WTC11 (cell line): ENCODE results near the gene TMEM245. TPM values are rescaled to one million over a fixed set of nuclear protein-coding genes. Genes with fewer than 3 reads are reported as not detected.
A peak's percentile ranks its signal among the peaks of the same experiment; 100 is the strongest.

ENCODE experiments used
- ATAC-seq: fragments of 200-7000 bp; cut with Tn5 transposase; 2 replicates; pipeline ENCODE4 v1.10.0; 2021; ENCODE audit warnings: mild to moderate bottlenecking, moderate library complexity
- CTCF ChIA-PET: fragments of 300-600 bp; sonication (Branson Sonifier 250); formaldehyde crosslinking; loops from one replicate; lab custom pipeline; 2021; ENCODE audit warnings: antibody characterized with exemption; lab: Charles Lee
- POLR2A ChIA-PET: fragments of 350-600 bp; sonication (Branson Sonifier 250); formaldehyde crosslinking; loops from one replicate; lab custom pipeline; 2021; ENCODE audit warnings: antibody characterized with exemption; lab: Charles Lee
- DNase-seq: peaks from one replicate; pipeline ENCODE4 v3.0.0; 2021; ENCODE audit warnings: low spot score
- H3K27ac Mint-ChIP-seq: 2 replicates; pipeline ENCODE4 v1.8.0; 2021; ENCODE audit warnings: mixed read lengths
- H3K27me3 Mint-ChIP-seq: 2 replicates; pipeline ENCODE4 v1.8.0; 2021; ENCODE audit warnings: low read depth, mild to moderate bottlenecking, moderate library complexity, mixed read lengths
- H3K36me3 Mint-ChIP-seq: 2 replicates; pipeline ENCODE4 v1.8.0; 2021; ENCODE audit warnings: mixed read lengths
- H3K4me1 Mint-ChIP-seq: 2 replicates; pipeline ENCODE4 v1.8.0; 2022; ENCODE audit warnings: mixed read lengths
- H3K4me3 Mint-ChIP-seq: 2 replicates; pipeline ENCODE4 v1.8.0; 2021; ENCODE audit warnings: mild to moderate bottlenecking, moderate library complexity, mixed read lengths
- H3K9me3 Mint-ChIP-seq: 2 replicates; pipeline ENCODE4 v1.8.0; 2021; ENCODE audit warnings: mixed read lengths
- AR ChIP-seq: fragments of 250-450 bp; sonication (Bioruptor Pico); IDR thresholded peaks from 2 replicates; pipeline ENCODE4 v1.9.0; 2021; ENCODE audit warnings: mild to moderate bottlenecking
- ATF2 ChIP-seq: sonication (generic); formaldehyde crosslinking; IDR thresholded peaks from 2 replicates; pipeline ENCODE4 v1.8.1; 2022; ENCODE audit warnings: low read depth, missing genetic modification reagents, borderline replicate concordance
- E2F5 ChIP-seq: sonication (generic); formaldehyde crosslinking; IDR thresholded peaks from 2 replicates; pipeline ENCODE4 v1.8.1; 2022; ENCODE audit warnings: mild to moderate bottlenecking, moderate library complexity, missing genetic modification reagents
- FOXK1 ChIP-seq: sonication (generic); formaldehyde crosslinking; IDR thresholded peaks from 2 replicates; pipeline ENCODE4 v1.8.0; 2022; ENCODE audit warnings: mild to moderate bottlenecking, moderate library complexity, missing genetic modification reagents
- IRF1 ChIP-seq: sonication (generic); formaldehyde crosslinking; IDR thresholded peaks from 2 replicates; pipeline ENCODE4 v1.8.0; 2023; ENCODE audit warnings: missing genetic modification reagents
- MAX ChIP-seq: sonication (generic); formaldehyde crosslinking; IDR thresholded peaks from 2 replicates; pipeline ENCODE4 v1.8.0; 2022; ENCODE audit warnings: mild to moderate bottlenecking, missing genetic modification reagents
- MXD4 ChIP-seq: fragments of 250-450 bp; sonication (Bioruptor Pico); IDR thresholded peaks from 2 replicates; pipeline ENCODE4 v1.8.0; 2021; ENCODE audit warnings: mild to moderate bottlenecking, moderate library complexity, borderline replicate concordance
- MYBL2 ChIP-seq: sonication (generic); formaldehyde crosslinking; IDR thresholded peaks from 2 replicates; pipeline ENCODE4 v1.8.1; 2023; ENCODE audit warnings: mild to moderate bottlenecking, moderate library complexity, missing genetic modification reagents
- TEAD1 ChIP-seq: sonication (generic); formaldehyde crosslinking; IDR thresholded peaks from 2 replicates; pipeline ENCODE4 v1.8.0; 2022; ENCODE audit warnings: mild to moderate bottlenecking, missing genetic modification reagents
- USF2 ChIP-seq: sonication (generic); formaldehyde crosslinking; IDR thresholded peaks from 2 replicates; pipeline ENCODE4 v1.8.1; 2023; ENCODE audit warnings: mild to moderate bottlenecking, missing genetic modification reagents, moderate library complexity
- ZNF423 ChIP-seq: fragments of 250-450 bp; sonication (Bioruptor Pico); IDR thresholded peaks from 2 replicates; pipeline ENCODE4 v2.1.2; 2022; ENCODE audit warnings: mild to moderate bottlenecking, moderate library complexity
- ZNF532 ChIP-seq: fragments of 250-450 bp; sonication (Bioruptor Pico); IDR thresholded peaks from 2 replicates; pipeline ENCODE4 v1.9.0; 2021; ENCODE audit warnings: mild to moderate bottlenecking, borderline replicate concordance
- ZNF671 ChIP-seq: fragments of 250-450 bp; sonication (Bioruptor Pico); IDR thresholded peaks from 2 replicates; pipeline ENCODE4 v1.8.0; 2021; ENCODE audit warnings: mild to moderate bottlenecking
- total RNA-seq: library from RNA; stranded (reverse); gene quantifications from 3 replicates; pipeline ENCODE4 v1.2.3, GENCODE V29; 2021

Gene TMEM245
- total RNA-seq, 1 experiment from 2014 or later: 40.8 TPM

- Mint-ChIP-seq H3K27me3 (peaks cover 2% of the 10 kb centered on the region; the same call in 1 of the 2 replicates), H3K27ac (peak overlapping the region; percentile 64)
- CTCF ChIA-PET: no interaction called here
- POLR2A ChIA-PET: no interaction called here
- no peak for ATAC-seq
- no peak for TF ChIP-seq IRF1 (CRISPR knock-in tag)
- no peak for TF ChIP-seq ZNF423 (CRISPR knock-in tag)
- TF ChIP-seq MYBL2 (CRISPR knock-in tag): no peak
- TF ChIP-seq E2F5 (CRISPR knock-in tag): no peak
- TF ChIP-seq ZNF532 (CRISPR knock-in tag): no peak
- no peak for TF ChIP-seq MXD4 (CRISPR knock-in tag)
- TF ChIP-seq FOXK1 (CRISPR knock-in tag): no peak
- TF ChIP-seq, all 79 proteins: peak for 0
- Mint-ChIP-seq H3K4me3 (no peak overlapping the region), H3K4me1 (peaks cover 15% of the 10 kb centered on the region), H3K36me3 (peaks cover 21% of the 10 kb centered on the region), H3K9me3 (no peaks in the 10 kb centered on the region)
- DNase-seq: no peak
These were observed 102.3 kb downstream of the TMEM245 start for GRCh38 chr9:109017493-109017892.

- no peaks in the 10 kb centered on the region for H3K9me3 Mint-ChIP-seq
- DNase-seq: no peak
- no peak overlapping the region for H3K27ac Mint-ChIP-seq
- ATAC-seq: no peak
- no peak for TF ChIP-seq USF2 (CRISPR knock-in tag)
- TF ChIP-seq MAX: no peak
- no peak for TF ChIP-seq AR (CRISPR knock-in tag)
- TF ChIP-seq ZNF671: no peak
- TF ChIP-seq ATF2: no peak
- no peak for TF ChIP-seq TEAD1 (CRISPR knock-in tag)
- H3K27me3 Mint-ChIP-seq: peaks cover 6% of the 10 kb centered on the region
- ChIA-PET POLR2A (no interaction called here), CTCF (interaction anchor here (0.7 kb wide), 1 partner anchor 625 kb away, joined by 4 read pairs; no protein-coding TSS in a partner anchor)
- peaks cover 19% of the 10 kb centered on the region for H3K4me1 Mint-ChIP-seq
- H3K4me3 Mint-ChIP-seq: no peak overlapping the region
- H3K36me3 Mint-ChIP-seq: peaks cover 21% of the 10 kb centered on the region
These were observed 102.7 kb downstream of the TMEM245 start for GRCh38 chr9:109017061-109017460.
